ENCODE data around the gene TRAPPC6A. TPM values are rescaled to one million over a fixed set of nuclear protein-coding genes. Genes with fewer than 3 reads are reported as not detected.

The TRAPPC6A gene
- total RNA-seq, 4 donors from 2014 or later: 15.7 to 51.2 (median 29.7) TPM; not detected in 1

DNA sequence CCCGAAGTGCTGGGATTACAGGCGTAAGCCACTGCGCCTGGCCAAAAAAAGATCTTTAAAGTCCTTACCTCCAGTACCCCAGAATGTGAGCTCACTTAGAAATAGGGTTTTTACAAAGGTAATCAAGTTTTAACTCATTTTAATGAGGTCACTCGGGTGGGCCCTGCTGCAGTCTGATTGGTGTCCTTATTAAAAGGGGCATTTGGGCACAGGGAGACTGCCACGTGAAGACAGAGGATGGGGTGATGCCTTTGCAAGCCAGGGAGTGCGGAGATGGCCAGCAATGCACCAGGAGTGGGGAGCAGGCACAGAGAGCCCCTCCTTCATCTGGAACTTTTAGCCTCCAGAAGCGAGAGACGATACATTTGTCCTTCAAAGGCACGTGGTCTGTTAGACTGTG, 28.9 kb downstream of the TRAPPC6A start:
- in situ Hi-C loops (cut with MboI; ENCODE audit: low pct_ligation_motif_present in 1 of 4, low pct_unique_long_range_greater_than_20kb in 1 of 4, low sequenced_read_pairs in 3 of 4): no loop called here

DNA sequence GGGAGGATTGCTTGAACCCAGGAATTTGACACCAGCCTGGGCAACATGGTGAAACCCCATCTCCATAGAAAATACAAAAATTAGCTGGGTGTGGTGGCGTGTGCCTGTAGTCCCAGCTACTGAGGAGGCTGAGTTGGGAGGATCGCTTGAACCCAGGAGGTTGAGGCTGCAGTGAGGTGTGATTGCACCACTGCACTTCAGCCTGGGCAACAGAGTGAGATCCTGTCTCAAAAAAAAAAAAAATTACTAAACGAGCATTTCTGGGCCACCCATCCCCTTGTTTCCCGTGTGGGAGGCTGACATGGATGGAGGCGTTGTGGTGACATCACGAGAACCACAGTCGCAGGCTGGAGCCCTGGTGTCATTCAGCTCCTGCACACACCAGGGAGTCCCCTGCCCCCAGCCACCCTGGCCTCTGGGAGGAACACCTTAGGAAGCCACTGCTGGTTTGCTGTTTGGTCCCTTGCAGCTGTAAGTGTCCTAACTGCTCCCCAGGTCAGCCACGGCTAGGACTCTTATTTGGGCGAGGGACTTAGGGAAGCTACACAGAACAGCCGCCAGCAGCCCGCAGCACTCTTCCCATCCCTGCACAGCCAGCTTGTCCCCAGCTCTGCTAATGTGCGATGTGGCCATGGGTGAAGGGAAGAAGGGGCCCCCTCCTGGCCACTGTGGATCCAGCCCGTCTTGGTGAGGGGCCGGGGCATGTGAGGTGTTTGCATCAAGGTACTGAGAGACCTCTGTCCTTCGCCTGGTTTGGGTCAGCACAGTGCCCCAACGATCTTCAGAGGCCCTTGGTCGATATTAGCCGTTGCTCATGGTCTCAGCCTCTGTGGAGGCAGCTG, 30.0 kb downstream of the TRAPPC6A start:
- in situ Hi-C loops (cut with MboI; ENCODE audit: low pct_ligation_motif_present in 1 of 4, low pct_unique_long_range_greater_than_20kb in 1 of 4, low sequenced_read_pairs in 3 of 4) (no loop called here), intact Hi-C loops (cut with DNase I; ENCODE audit: low total_unique reads) (no loop called here)
- Histone ChIP-seq H3K27me3 (peaks cover 28% of the 10 kb centered on the region), H3K27ac (no peak overlapping the region), H3K36me3 (peaks cover 0 to 12% (median 6%) of the 10 kb centered on the region in 4 donors), H3K4me3 (no peak overlapping the region), H3K9me3 (no peaks in the 10 kb centered on the region), H3K4me1 (peaks cover 13 to 17% (median 14%) of the 10 kb centered on the region in 4 donors)
- WGBS, 2 donors (ENCODE audit: low coverage in 1 of 2): 87 to 88% methylated on average over 3 to 18 of the region's 18 CpGs
- no peak for TF ChIP-seq EP300 (IDR thresholded peaks at IDR 0.05; ENCODE audit: low read depth)
- TF ChIP-seq, protein P1, sequence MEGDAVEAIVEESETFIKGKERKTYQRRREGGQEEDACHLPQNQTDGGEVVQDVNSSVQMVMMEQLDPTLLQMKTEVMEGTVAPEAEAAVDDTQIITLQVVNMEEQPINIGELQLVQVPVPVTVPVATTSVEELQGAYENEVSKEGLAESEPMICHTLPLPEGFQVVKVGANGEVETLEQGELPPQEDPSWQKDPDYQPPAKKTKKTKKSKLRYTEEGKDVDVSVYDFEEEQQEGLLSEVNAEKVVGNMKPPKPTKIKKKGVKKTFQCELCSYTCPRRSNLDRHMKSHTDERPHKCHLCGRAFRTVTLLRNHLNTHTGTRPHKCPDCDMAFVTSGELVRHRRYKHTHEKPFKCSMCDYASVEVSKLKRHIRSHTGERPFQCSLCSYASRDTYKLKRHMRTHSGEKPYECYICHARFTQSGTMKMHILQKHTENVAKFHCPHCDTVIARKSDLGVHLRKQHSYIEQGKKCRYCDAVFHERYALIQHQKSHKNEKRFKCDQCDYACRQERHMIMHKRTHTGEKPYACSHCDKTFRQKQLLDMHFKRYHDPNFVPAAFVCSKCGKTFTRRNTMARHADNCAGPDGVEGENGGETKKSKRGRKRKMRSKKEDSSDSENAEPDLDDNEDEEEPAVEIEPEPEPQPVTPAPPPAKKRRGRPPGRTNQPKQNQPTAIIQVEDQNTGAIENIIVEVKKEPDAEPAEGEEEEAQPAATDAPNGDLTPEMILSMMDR (IDR thresholded peaks at IDR 0.05): no peak
- DNase-seq: no peak

More for the DNA sequence above, 28.9 kb downstream of the TRAPPC6A start:
- no peak for DNase-seq
- WGBS, 2 donors (ENCODE audit: low coverage in 1 of 2): 84% methylated on average over 9 of the region's 9 CpGs; no CpG with 5 or more reads in 1 of the 2 donors
- H3K4me3 ChIP-seq: no peak overlapping the region
- peaks cover 20 to 27% (median 25%) of the 10 kb centered on the region in 4 donors for H3K4me1 ChIP-seq
- H3K27me3 ChIP-seq: peaks cover 38% of the 10 kb centered on the region
- H3K9me3 ChIP-seq: no peaks in the 10 kb centered on the region
- intact Hi-C loops (cut with DNase I; ENCODE audit: low total_unique reads): no loop called here
- H3K27ac ChIP-seq: no peak overlapping the region
- TF ChIP-seq EP300 (IDR thresholded peaks at IDR 0.05; ENCODE audit: low read depth): no peak
- TF ChIP-seq, protein P1 (IDR thresholded peaks at IDR 0.05): no peak
- no peak for TF ChIP-seq POLR2A (IDR thresholded peaks at IDR 0.05)
- no peak for TF ChIP-seq POLR2AphosphoS5 (IDR thresholded peaks at IDR 0.05)
- peaks cover 0 to 12% (median 6%) of the 10 kb centered on the region in 4 donors for H3K36me3 ChIP-seq

DNA sequence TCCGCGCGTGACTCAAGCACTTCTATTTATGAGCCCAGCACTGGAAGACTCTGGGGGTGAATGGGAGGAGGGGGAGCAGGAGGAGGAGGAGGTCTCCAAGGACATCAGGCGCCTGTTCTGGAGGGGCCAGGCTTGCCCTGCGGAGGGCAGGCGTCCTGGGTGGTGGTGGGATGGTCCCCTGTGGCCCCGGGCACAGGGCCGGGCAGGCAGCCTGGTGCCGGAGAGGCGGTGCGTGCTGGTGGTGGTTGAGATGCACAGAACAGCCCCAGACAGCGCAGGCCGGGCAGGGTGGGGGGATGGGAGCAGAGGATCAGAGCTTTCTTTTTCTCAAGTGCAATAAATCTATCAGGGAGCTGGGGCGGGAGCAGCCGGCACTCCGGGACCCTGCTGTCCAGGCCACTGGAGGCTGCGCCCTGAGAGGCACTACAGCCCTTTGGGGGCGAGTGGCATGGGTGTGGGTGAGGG, 31.3 kb downstream of the TRAPPC6A start:
- peaks cover 0 to 4% (median 2%) of the 10 kb centered on the region in 4 donors for H3K4me1 ChIP-seq
- H3K9me3 ChIP-seq: no peaks in the 10 kb centered on the region
- H3K4me3 ChIP-seq: no peak overlapping the region
- in situ Hi-C loops (cut with MboI; ENCODE audit: low pct_ligation_motif_present in 1 of 4, low pct_unique_long_range_greater_than_20kb in 1 of 4, low sequenced_read_pairs in 3 of 4) (no loop called here), intact Hi-C loops (cut with DNase I; ENCODE audit: low total_unique reads) (no loop called here)
- 89% methylated on average over 18 of the region's 18 CpGs; no CpG with 5 or more reads in 1 of the 2 donors for WGBS, 2 donors (ENCODE audit: low coverage in 1 of 2)
- no peak for DNase-seq
- peaks cover 0 to 18% (median 6%) of the 10 kb centered on the region in 4 donors for H3K36me3 ChIP-seq
- TF ChIP-seq POLR2AphosphoS5 (IDR thresholded peaks at IDR 0.05) (no peak), EP300 (IDR thresholded peaks at IDR 0.05; ENCODE audit: low read depth) (no peak), POLR2A (IDR thresholded peaks at IDR 0.05) (no peak)
- TF ChIP-seq, protein P1 (IDR thresholded peaks at IDR 0.05): no peak
- peaks cover 15% of the 10 kb centered on the region for H3K27me3 ChIP-seq
- H3K27ac ChIP-seq: no peak overlapping the region

DNA sequence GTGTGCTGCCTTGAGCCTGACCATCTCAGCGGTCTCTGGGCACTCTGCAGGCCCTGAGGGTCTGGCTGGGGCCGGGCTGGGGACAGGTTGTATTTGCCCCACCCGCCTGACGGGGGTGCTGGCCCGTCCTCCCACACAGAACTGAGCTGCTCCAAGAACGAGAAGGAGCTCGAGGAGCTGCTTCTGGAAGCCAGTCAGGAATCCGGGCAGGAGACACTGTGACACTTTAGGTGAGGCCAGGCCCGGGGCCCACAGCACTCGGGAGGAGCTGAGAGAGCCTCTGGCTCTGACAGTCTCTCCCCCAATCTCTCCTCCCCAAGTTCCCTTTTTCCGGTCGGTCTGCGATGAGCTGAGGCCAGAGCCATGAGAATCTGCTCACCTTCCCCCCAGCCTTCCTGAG, 31.8 kb downstream of the TRAPPC6A start:
- Histone ChIP-seq H3K36me3 (peaks cover 0 to 20% (median 6%) of the 10 kb centered on the region in 4 donors), H3K9me3 (no peaks in the 10 kb centered on the region), H3K4me1 (no peaks in the 10 kb centered on the region), H3K27me3 (peaks cover 9% of the 10 kb centered on the region), H3K27ac (no peak overlapping the region), H3K4me3 (no peak overlapping the region)
- intact Hi-C loops (cut with DNase I; ENCODE audit: low total_unique reads): no loop called here
- WGBS, 2 donors (ENCODE audit: low coverage in 1 of 2): 83 to 93% methylated on average over 3 to 8 of the region's 13 CpGs
- TF ChIP-seq, protein P1 (IDR thresholded peaks at IDR 0.05): no peak
- no peak for TF ChIP-seq POLR2A (IDR thresholded peaks at IDR 0.05)
- no peak for TF ChIP-seq POLR2AphosphoS5 (IDR thresholded peaks at IDR 0.05)
- no peak for TF ChIP-seq EP300 (IDR thresholded peaks at IDR 0.05; ENCODE audit: low read depth)
- no peak for DNase-seq
- in situ Hi-C loops (cut with MboI; ENCODE audit: low pct_ligation_motif_present in 1 of 4, low pct_unique_long_range_greater_than_20kb in 1 of 4, low sequenced_read_pairs in 3 of 4): no loop called here

Data from transverse colon (tissue), 4 donors.